Stimulated activated CD4-positive, alpha-beta T cell treated with anti-CD3 and anti-CD28 coated beads, Interleukin-12 subunit alpha, Interleukin-12 subunit beta, amount 100 ng/mL, for 48 hours (primary cell): ENCODE measurements around the gene SLIT1.

Source experiments
- DNase-seq, 3 donors: peaks; one replicate each; pipeline ENCODE4 v3.0.0-alpha.2; 2020; ENCODE audit warnings: low read depth in 2 of 3, low spot score in 1 of 3

SLIT1 gene

GRCh38 chr10:96978621-96979154, 207.1 kb downstream of the SLIT1 start:
- DNase-seq, result no peak

- no peak for DNase-seq
These were observed 210.6 kb downstream of the SLIT1 start for GRCh38 chr10:96975136-96975535.

GRCh38 chr10:96973809-96974747, 211.7 kb downstream of the SLIT1 start:
- no peak for DNase-seq

- no peak for DNase-seq
These were observed 213.5 kb downstream of the SLIT1 start for GRCh38 chr10:96972264-96972663.

- no peak for DNase-seq
These were observed 214.4 kb downstream of the SLIT1 start for GRCh38 chr10:96971324-96971723.

- no peak for DNase-seq
These were observed 216.9 kb downstream of the SLIT1 start for GRCh38 chr10:96968682-96969423.

- DNase-seq, result no peak
These were observed 217.9 kb downstream of the SLIT1 start for GRCh38 chr10:96967847-96968246.

- no peak for DNase-seq
These were observed 221.6 kb downstream of the SLIT1 start for GRCh38 chr10:96964131-96964530.

GRCh38 chr10:96960872-96961271, 224.9 kb downstream of the SLIT1 start:
- DNase-seq, result no peak

GRCh38 chr10:96959733-96960132, 226.0 kb downstream of the SLIT1 start:
- no peak for DNase-seq

- no peak for DNase-seq
These were observed 227.7 kb downstream of the SLIT1 start for GRCh38 chr10:96958071-96958470.

- no peak for DNase-seq
These were observed 230.0 kb downstream of the SLIT1 start for GRCh38 chr10:96955794-96956193.

GRCh38 chr10:96951954-96952353, 233.8 kb downstream of the SLIT1 start:
- no peak for DNase-seq

- DNase-seq, result no peak
These were observed 236.6 kb downstream of the SLIT1 start for GRCh38 chr10:96949039-96949683.
